Keratinocyte (primary cell): Measurements from ENCODE around the gene TH. TPM values are rescaled to one million over a fixed set of nuclear protein-coding genes. Genes with fewer than 3 reads are reported as not detected.

Experiments used
- DNase-seq: peaks from one replicate; pipeline ENCODE4 v3.0.0-alpha.2; 2011; ENCODE audit warnings: low read depth, missing footprints, low spot score
- FAIRE-seq: peaks from 2 replicates; lab custom pipeline; 2011; peaks lifted over from hg19 to GRCh38; lab: Jason Lieb, UNC
- H2AFZ ChIP-seq: 2 replicates; pipeline ENCODE4 v1.6.0; 2012; ENCODE audit warnings: low read length, control low read depth, inconsistent platforms; ENCODE audit not compliant: control insufficient read depth
- H3K27ac ChIP-seq: 2 replicates; pipeline ENCODE4 v1.5.1; 2011; ENCODE audit warnings: low read length; ENCODE audit not compliant: control insufficient read depth, insufficient read depth
- H3K27me3 ChIP-seq: 3 replicates; pipeline ENCODE4 v1.6.0; 2011; ENCODE audit warnings: low read length; ENCODE audit not compliant: control insufficient read depth, insufficient read depth; ENCODE audit errors: extremely low read depth
- H3K36me3 ChIP-seq, 2 experiments: 2 replicates in 1 of 2; 3 replicates in 1 of 2; pipeline ENCODE4 v1.5.1; 2011; ENCODE audit warnings: low read length in 2 of 2, mild to moderate bottlenecking in 1 of 2; ENCODE audit not compliant: control insufficient read depth in 2 of 2, insufficient read depth in 2 of 2; ENCODE audit errors: extremely low read depth in 1 of 2
- H3K4me1 ChIP-seq: 3 replicates; pipeline ENCODE4 v1.5.1; 2011; ENCODE audit warnings: low read length; ENCODE audit not compliant: control insufficient read depth, insufficient read depth; ENCODE audit errors: extremely low read depth
- H3K4me2 ChIP-seq: 3 replicates; pipeline ENCODE4 v1.6.0; 2011; ENCODE audit warnings: low read depth, low read length; ENCODE audit not compliant: control insufficient read depth, insufficient read depth; ENCODE audit errors: extremely low read depth
- H3K4me3 ChIP-seq, 3 experiments: fragments of 200-600 bp in 1 of 3; sonication (generic) in 1 of 3; 2 replicates in 2 of 3; 3 replicates in 1 of 3; pipeline ENCODE4 v1.5.1; 2011 to 2016; ENCODE audit warnings: low read length in 3 of 3, mild to moderate bottlenecking in 3 of 3, control low read depth in 2 of 3, inconsistent platforms in 1 of 3, low read depth in 1 of 3, mixed read lengths in 1 of 3, mixed run types in 1 of 3, moderate library complexity in 1 of 3; ENCODE audit not compliant: control insufficient read depth in 2 of 3, insufficient read depth in 2 of 3; ENCODE audit errors: extremely low read depth in 1 of 3
- H3K79me2 ChIP-seq: 2 replicates; pipeline ENCODE4 v1.6.0; 2012; ENCODE audit warnings: low read length; ENCODE audit not compliant: control insufficient read depth, insufficient read depth
- H3K9ac ChIP-seq: 3 replicates; pipeline ENCODE4 v1.6.0; 2011; ENCODE audit warnings: low read length; ENCODE audit not compliant: control insufficient read depth, insufficient read depth; ENCODE audit errors: extremely low read depth
- H3K9me1 ChIP-seq: 3 replicates; pipeline ENCODE4 v1.6.0; 2011; ENCODE audit warnings: low read length; ENCODE audit not compliant: control insufficient read depth, insufficient read depth; ENCODE audit errors: extremely low read depth
- H3K9me3 ChIP-seq: 2 replicates; pipeline ENCODE4 v1.5.1; 2012; ENCODE audit warnings: low read depth, low read length; ENCODE audit not compliant: control insufficient read depth
- H4K20me1 ChIP-seq: 3 replicates; pipeline ENCODE4 v1.6.0; 2011; ENCODE audit warnings: low read length; ENCODE audit not compliant: control insufficient read depth, insufficient read depth; ENCODE audit errors: extremely low read depth
- CTCF ChIP-seq, 3 experiments: IDR thresholded peaks in 1 of 3; conservative IDR thresholded peaks in 1 of 3; optimal IDR thresholded peaks in 1 of 3; 2 replicates in 2 of 3; 3 replicates in 1 of 3; pipeline versions ENCODE3 to v1.5.1; 2011; ENCODE audit warnings: low read length in 3 of 3, mild to moderate bottlenecking in 3 of 3, moderate library complexity in 2 of 3, control low read depth in 1 of 3, inconsistent platforms in 1 of 3; ENCODE audit not compliant: insufficient read depth in 2 of 3; ENCODE audit errors: extremely low read depth in 1 of 3
- EZH2 ChIP-seq: IDR thresholded peaks from one replicate; pipeline ENCODE4 v1.6.1; 2012; ENCODE audit warnings: inconsistent platforms, mild to moderate bottlenecking, low read length, moderate library complexity
- dilution Hi-C: fragments of 300-500 bp; cut with MboI; formaldehyde crosslinking; loops from one replicate; pipeline ENCODE4 v1.7.0; 2020; ENCODE audit warnings: low sequenced_read_pairs; ENCODE audit not compliant: extremely low pct_ligation_motif_present
- polyA plus RNA-seq, 5 experiments: library from polyadenylated mRNA; depleted of rRNA in 3 of 5; stranded (reverse) in 3 of 5; stranded (forward) in 1 of 5; unstranded in 1 of 5; fragments of >200 nt; gene quantifications; 1 replicate in 1 of 5; 2 replicates in 3 of 5; 3 replicates in 1 of 5; pipeline versions ENCODE4 v1.2.1 to v1.2.3, GENCODE V29; 2011 to 2012; ENCODE audit warnings: missing spikeins in 2 of 5, low read depth in 1 of 5, low replicate concordance in 1 of 5

TH gene
- polyA plus RNA-seq, 1 donor (not counting 4 experiments of a cell fraction or from before 2014, with no cell fraction given): 0.50 TPM

GRCh38 chr11:2166091-2166851, 5.3 kb downstream of the TH start:
- H2AFZ ChIP-seq: peak overlapping the region; percentile 60
- H3K27ac ChIP-seq: no peak overlapping the region
- dilution Hi-C loops: no loop called here
- H3K79me2 ChIP-seq: no peaks in the 10 kb centered on the region
- H3K36me3 ChIP-seq: no peaks in the 10 kb centered on the region
- peak overlapping the region; percentile 10 for H3K4me2 ChIP-seq
- H4K20me1 ChIP-seq: no peaks in the 10 kb centered on the region
- no peaks in the 10 kb centered on the region for H3K4me1 ChIP-seq
- no peaks in the 10 kb centered on the region for H3K9me1 ChIP-seq
- FAIRE-seq (no peak), DNase-seq (no peak)
- peak overlapping the region; percentile 15 for H3K9ac ChIP-seq
- no peak for TF ChIP-seq EZH2
- peak; percentile 56 to 95 (median 87) for TF ChIP-seq CTCF (optimal IDR thresholded peaks at IDR 0.05 in 1 of 3, IDR thresholded peaks at IDR 0.05 in 1 of 3, conservative IDR thresholded peaks at IDR 0.05 in 1 of 3; ENCODE audit: extremely low read depth in 1 of 3, insufficient read depth in 2 of 3, low read length in 3 of 3)
- no peaks in the 10 kb centered on the region for H3K9me3 ChIP-seq
- H3K4me3 ChIP-seq: peak overlapping the region in 1 of 3 experiments; percentile 5
- no peaks in the 10 kb centered on the region for H3K27me3 ChIP-seq

DNA sequence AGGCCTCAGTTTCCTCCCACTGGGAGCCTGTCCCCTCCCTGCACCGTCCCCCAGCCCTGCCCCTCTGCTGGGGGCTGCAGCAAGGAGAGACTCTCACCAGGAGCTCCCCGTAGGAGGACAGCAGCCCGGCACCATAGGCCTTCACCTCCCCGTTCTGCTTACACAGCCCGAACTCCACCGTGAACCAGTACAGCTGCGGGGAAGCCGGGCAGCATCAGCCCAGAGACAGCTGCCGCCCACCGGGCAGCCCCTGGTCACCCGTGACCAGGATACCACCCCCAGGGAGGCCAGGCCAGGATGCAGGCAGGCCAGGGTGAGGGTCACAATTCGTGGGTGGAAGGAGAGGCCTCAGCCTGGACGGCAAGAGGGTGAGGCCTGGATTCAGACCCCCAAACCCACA, 6.0 kb downstream of the TH start:
- Histone ChIP-seq H3K36me3 (no peaks in the 10 kb centered on the region), H3K9ac (no peak overlapping the region), H3K4me2 (no peak overlapping the region), H3K4me3 (no peak overlapping the region), H3K79me2 (no peaks in the 10 kb centered on the region), H4K20me1 (no peaks in the 10 kb centered on the region), H3K4me1 (no peaks in the 10 kb centered on the region), H3K27ac (no peak overlapping the region), H3K9me1 (no peaks in the 10 kb centered on the region), H3K9me3 (no peaks in the 10 kb centered on the region), H2AFZ (no peak overlapping the region), H3K27me3 (no peaks in the 10 kb centered on the region)
- FAIRE-seq (no peak), DNase-seq (no peak)
- dilution Hi-C loops: no loop called here
- TF ChIP-seq CTCF (optimal IDR thresholded peaks at IDR 0.05 in 1 of 3, IDR thresholded peaks at IDR 0.05 in 1 of 3, conservative IDR thresholded peaks at IDR 0.05 in 1 of 3; ENCODE audit: extremely low read depth in 1 of 3, insufficient read depth in 2 of 3, low read length in 3 of 3) (no peak), EZH2 (no peak)
